GM10266 (cell line): ENCODE measurements around the gene RAD51D.

Source experiments
- DNase-seq: peaks from one replicate; pipeline ENCODE4 v3.0.0; 2012; ENCODE audit errors: extremely low spot score
- CTCF ChIP-seq: IDR thresholded peaks from 2 replicates; pipeline ENCODE4 v1.5.1; 2012; ENCODE audit warnings: mild to moderate bottlenecking, low read depth; ENCODE audit not compliant: control insufficient read depth, insufficient read depth; ENCODE audit errors: missing control alignments

Gene RAD51D

DNA sequence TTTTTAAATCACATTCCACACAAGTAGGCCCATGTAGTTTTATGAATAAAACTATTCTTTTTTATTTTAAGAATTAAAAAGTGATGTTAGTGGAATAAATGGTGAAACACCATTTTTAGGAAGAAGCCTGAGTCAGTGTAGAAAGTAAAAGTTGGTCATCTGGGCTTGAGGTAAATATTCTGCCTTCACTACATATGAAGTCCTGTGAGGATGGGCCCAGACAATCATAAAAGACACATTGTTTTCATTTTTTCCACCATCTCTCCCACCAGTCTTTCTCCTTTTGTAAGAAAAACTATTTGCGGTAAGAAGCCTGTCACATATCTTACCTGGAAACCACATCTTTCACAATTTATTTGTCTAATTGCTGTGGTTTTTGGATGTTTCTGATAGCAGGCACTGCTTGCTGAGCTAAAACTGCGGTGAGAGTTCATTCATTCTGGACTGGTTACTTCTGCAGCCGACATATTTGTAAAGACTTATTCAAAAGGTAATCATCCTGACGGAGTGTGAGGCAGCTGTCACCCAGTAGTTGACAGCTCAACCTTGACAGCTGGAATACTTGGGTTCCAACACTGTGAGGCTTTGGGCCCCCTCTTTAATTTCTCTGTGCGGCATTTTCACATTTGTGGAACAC lies 45.6 kb downstream of the RAD51D start:
- TF ChIP-seq CTCF: no peak
- no peak for DNase-seq

DNA sequence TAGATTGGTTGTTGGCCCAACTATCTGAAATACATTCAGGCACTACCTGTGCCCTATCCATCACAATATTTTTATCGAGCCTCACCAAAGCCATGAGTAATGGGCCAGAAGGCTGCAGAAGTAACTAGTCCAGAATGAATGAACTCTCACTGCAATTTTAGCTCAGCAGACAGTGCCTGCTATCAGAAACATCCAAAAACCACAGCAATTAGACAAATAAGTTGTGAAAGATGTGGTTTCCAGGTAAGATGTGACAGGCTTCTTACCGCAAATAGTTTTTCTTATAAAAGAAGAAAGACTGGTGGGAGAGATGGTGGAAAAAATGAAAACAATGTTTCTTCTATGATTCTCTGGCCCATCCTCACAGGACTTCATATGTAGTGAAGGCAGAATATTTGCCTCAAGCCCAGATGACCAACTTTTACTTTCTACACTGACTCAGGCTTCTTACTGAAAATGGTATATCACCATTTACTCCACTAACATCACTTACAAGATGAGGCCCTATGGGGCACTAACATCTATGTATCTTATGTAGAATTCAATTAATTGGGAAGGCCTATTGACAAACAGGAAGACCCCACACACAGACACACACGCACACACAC lies 46.4 kb downstream of the RAD51D start:
- DNase-seq: no peak
- TF ChIP-seq CTCF: no peak

- DNase-seq: no peak
- TF ChIP-seq CTCF: no peak
Observed at GRCh38 chr17:35069311-35069710, 50.3 kb downstream of the RAD51D start.

DNA sequence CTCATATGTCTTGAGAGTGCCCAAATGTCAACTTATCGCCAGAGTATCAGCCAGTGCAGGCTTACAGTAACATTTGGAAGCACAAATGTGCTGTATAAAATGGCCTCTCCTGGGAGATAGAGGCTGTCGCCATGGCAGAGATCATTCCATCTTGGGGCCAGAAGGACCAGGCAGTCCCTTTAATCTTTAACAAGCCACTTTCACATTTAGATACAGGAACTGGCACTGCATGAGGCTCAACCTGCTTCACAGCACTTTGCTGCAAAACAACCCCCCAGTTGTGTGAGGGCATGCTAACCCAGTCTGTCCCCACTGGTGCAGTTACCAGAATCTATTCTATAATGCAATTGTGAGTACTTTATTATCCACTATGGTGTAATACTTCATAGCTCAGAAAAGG lies 51.4 kb downstream of the RAD51D start:
- TF ChIP-seq CTCF: no peak
- DNase-seq: no peak

DNA sequence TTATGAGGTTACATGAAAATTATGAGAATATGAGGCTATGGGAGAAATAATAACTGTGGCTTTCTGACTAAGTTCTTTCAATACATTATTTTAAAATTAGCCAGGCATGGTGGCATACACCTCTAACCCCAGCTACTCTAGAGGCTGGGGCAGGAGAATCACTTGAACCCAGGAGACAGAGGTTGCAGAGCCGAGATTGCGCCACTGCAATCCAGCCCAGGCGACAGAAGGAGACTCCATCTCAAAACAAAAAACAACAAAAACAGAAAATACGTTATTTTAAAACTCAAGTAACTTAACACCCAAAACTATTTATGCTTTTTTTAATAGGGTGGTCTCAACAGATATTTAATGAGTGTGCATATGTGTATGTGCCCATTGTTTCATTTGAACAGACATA lies 53.8 kb downstream of the RAD51D start:
- no peak for DNase-seq
- no peak for TF ChIP-seq CTCF

DNA sequence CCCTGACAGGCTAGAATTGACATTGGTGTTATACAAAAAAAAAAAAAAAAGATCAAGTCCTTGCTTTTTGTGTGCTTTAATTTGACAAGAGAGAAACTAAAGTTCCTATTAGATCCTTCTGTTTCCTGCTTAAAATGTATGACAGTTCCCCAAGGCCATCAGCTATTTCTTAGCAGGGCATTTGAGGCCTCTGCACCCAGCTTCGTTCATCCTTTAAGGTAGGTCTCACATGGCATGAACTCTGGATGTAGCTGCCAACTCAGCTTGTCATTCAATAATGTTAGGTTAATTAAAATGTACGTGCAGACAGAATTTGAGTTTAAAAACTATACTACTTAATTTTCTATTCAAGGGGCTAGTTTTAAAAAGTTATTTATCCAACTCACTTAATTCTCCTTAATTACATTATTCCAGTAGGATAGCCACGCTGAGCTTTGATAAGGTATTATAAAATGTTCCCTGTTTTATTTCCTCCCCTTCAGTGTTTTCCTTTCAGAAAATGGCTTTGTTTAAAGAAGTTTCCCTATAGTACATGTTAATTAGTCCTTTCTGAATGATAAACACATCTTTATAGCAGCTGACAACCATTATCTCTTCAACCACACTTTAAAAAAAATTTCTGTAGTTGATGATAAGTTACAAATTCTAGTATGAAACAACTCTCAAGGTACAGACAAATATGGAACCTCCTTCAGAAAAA lies 55.0 kb downstream of the RAD51D start:
- DNase-seq: no peak
- no peak for TF ChIP-seq CTCF
